Heart left ventricle (tissue), 13 donors: ENCODE results near the gene NAA80.
"Not testable (repeated sequence)": the region's sequence is repeated elsewhere in the genome, so short reads cannot be mapped to it uniquely, and the experiment has no call there.

ENCODE experiments used
- CTCF ChIP-seq, 12 donors: fragments of 200-600 bp; sonication (generic) in 4 of 12; IDR thresholded peaks; one replicate each; pipeline versions ENCODE4 v1.5.0 to v1.8.0; 2018 to 2022; ENCODE audit warnings: antibody characterized with exemption in 12 of 12, mild to moderate bottlenecking in 5 of 12
- POLR2A ChIP-seq, 2 donors: fragments of 450-650 bp; IDR thresholded peaks; one replicate each; pipeline ENCODE4 v1.6.1; 2017; ENCODE audit warnings: antibody characterized with exemption in 2 of 2, mild to moderate bottlenecking in 2 of 2, moderate library complexity in 2 of 2
- donor health status: ischemic (EF 13 %, LVEDD 7.1; RV severe dilation, severe dysfunction).
- donor health status: DM: no; HTN: yes; CAD: no.
- donor health status: DM: no; HTN: no; CAD: no.
- donor health status: ischemic (EF 25% LVEDD 6.9; RV normal size, moderate dysfunction).
- donor health status: ischemic (EF 25% LVEDD 5.7; RV mildly dilated, moderate dysfunction).
- donor health status: ischemic (EF 35%, LVEDD 5.7; RV mildly dilated, moderate dysfunction).
- donor health status: nonischemic (EF 11% LVEDD 7.7; RV severe dilation, severe dysfunction).
- donor health status: DM: yes; HTN: yes; CAD: no.
- donor health status: PGD.
- donor health status: ischemic (EF 29% LVEDD 5.4; RV normal size, mild dysfunction).
- donor health status: nonischemic (EF 23%, LVEDD 6.1; RV moderate dilation, normal function).

- TF ChIP-seq CTCF, POLR2A (IDR thresholded peaks at IDR 0.05): not testable (repeated sequence)
Measured at GRCh38 chr3:50312041-50312440, 12.8 kb upstream of the NAA80 start.
